HG03103 (cell line): ENCODE measurements around the gene GARRE1.
"Not testable (repeated sequence)": the region's sequence is repeated elsewhere in the genome, so short reads cannot be mapped to it uniquely, and the experiment has no call there.

Experiments
- ATAC-seq: cut with Tn5 transposase; IDR thresholded peaks from one replicate; pipeline ENCODE4 v1.9.1; 2021; ENCODE audit warnings: low read depth; ENCODE audit not compliant: unreplicated experiment

GARRE1 gene

GRCh38 chr19:34257559-34257924 is 3.2 kb downstream of the GARRE1 start:
- ATAC-seq, result no peak

- no peak for ATAC-seq
Observed at GRCh38 chr19:34259367-34260095, 5.2 kb downstream of the GARRE1 start.

- no peak for ATAC-seq
Observed at GRCh38 chr19:34260771-34261173, 6.4 kb downstream of the GARRE1 start.

GRCh38 chr19:34261334-34262109 is 7.2 kb downstream of the GARRE1 start:
- no peak for ATAC-seq

GRCh38 chr19:34263745-34264237 is 9.4 kb downstream of the GARRE1 start:
- ATAC-seq, result no peak

GRCh38 chr19:34265221-34265650 is 10.9 kb downstream of the GARRE1 start:
- no peak for ATAC-seq

GRCh38 chr19:34269081-34269480 is 14.7 kb downstream of the GARRE1 start:
- ATAC-seq, result no peak

GRCh38 chr19:34269489-34269888 is 15.1 kb downstream of the GARRE1 start:
- ATAC-seq, result no peak

GRCh38 chr19:34269968-34270621 is 15.7 kb downstream of the GARRE1 start:
- peak; percentile 48 for ATAC-seq

GRCh38 chr19:34273121-34273520 is 18.8 kb downstream of the GARRE1 start:
- no peak for ATAC-seq

GRCh38 chr19:34274284-34274826 is 20.0 kb downstream of the GARRE1 start:
- ATAC-seq, result no peak

GRCh38 chr19:34274827-34275625 is 20.7 kb downstream of the GARRE1 start:
- ATAC-seq, result no peak

GRCh38 chr19:34275705-34276104 is 21.4 kb downstream of the GARRE1 start:
- ATAC-seq, result no peak

- no peak for ATAC-seq
Observed at GRCh38 chr19:34276614-34277013, 22.3 kb downstream of the GARRE1 start.

- ATAC-seq, result no peak
Observed at GRCh38 chr19:34277244-34277643, 22.9 kb downstream of the GARRE1 start.

- ATAC-seq, result no peak
Observed at GRCh38 chr19:34278783-34279182, 24.4 kb downstream of the GARRE1 start.

- ATAC-seq, result not testable (repeated sequence)
Observed at GRCh38 chr19:34281444-34281843, 27.1 kb downstream of the GARRE1 start.

GRCh38 chr19:34282611-34283519 is 28.5 kb downstream of the GARRE1 start:
- no peak for ATAC-seq

- ATAC-seq, result no peak
Observed at GRCh38 chr19:34284505-34284904, 30.2 kb downstream of the GARRE1 start.
